NCI-H460 (cell line): ENCODE measurements around the gene CPN1. TPM values are rescaled to one million over a fixed set of nuclear protein-coding genes. Genes with fewer than 3 reads are reported as not detected.
A peak's percentile ranks its signal among the peaks of the same experiment; 100 is the strongest.

Source experiments
- DNase-seq: peaks from one replicate; pipeline ENCODE4 v3.0.0-alpha.2; 2016; ENCODE audit warnings: low read depth; ENCODE audit errors: extremely low read depth
- total RNA-seq: library from RNA; depleted of rRNA; stranded (reverse); fragments of >200 nt; shearing (Covaris generic); gene quantifications from 2 replicates; pipeline ENCODE4 v1.2.3, GENCODE V29; 2014; rRNA removed

The CPN1 gene
- total RNA-seq, 1 experiment from 2014 or later = not detected

DNA sequence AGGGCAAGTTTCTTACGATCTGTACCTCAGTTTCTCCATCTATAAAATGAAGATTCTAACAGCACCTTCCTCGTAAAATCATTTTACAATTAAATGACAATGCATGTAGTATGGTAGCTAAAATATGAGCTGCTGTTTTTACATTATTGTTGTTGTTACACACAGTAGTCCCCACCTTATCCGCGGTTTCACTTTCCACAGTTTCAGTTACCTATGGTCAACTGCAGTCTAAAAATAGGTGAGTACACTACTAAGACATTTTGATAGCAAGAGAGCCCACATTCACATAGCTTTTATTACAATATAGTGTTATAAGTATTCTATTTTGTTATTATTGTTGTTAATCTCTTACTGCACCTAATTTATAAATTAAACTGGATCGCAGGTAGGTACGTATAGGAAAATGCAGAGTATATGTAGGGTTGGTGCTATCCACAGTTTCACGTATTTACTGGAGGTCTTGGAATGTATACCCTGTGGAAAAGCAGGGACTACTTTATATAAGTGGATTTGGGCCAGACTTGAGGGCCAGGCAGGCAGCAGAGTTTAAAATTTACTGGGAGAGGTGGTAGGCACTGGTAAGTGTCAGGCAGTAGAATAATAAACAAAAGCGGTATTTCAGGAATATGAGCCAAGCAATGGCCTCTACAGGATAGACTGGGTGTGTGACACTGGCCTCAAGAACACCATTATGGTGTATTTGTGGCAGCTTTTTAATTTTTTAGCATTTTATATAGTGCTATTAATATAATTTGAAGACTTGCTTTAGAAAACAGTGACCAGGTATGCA is 82.2 kb downstream of the CPN1 start:
- no peak for DNase-seq

DNA sequence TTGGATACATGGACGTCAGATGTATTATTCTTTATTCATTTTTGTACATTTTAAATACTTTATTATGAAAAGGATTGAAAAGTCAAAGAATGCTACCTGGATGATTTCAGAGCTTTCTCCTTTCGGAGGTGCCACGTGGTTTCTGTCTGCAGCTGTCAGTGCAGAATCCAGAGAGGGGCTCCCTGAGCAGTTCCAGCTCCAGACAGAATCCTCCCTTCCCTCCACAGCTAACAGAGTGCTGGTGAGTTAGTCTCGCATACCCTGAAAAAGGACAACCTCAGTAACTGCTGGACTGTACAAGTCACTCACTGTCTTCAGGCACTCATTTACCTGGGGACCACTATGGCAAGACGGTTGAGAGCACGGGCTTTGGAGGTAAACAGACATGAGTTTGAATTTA is 82.8 kb downstream of the CPN1 start:
- no peak for DNase-seq

DNA sequence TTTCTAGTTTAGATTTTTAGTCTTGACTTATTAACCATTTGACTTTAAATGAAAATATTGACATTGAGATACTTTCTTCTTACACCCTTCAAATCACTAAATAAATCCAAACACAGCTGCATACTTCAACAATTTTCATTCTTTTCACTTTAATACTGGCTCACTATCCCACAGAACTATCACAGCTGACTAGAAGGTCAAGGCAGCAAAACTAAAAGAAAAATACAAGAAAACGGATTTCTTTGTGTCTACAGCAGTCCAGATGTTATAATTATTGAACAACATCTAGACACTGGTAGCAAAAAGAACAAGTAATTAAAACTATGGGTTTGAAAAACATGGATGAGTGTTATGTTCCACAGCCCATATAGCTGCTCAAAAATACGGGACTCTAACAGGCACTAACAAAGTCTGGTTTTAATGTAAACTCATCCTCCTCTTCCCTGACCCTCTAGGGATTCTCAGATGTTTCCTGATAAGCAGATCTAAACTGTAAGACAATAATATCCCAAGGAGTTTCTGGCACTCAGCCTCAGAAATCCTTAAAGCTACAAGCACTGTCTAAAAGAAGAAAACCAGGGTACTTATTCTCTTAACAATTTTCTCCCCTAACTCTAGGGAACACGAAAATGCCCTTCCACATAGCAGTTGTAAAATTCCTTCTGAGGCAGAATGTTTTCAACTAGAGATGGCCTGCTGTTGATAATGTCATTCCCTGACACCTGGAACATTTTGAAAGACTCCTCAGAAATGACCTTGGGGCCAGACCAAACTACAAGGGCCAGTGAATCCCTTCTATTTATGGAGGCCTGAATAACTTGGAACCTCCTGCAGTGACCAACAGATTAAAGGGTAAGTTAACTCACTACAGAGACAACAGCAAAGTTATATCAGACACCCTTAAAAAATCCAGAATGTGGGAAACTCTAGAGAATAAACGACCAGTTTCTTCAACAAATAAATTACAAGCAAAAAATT is 84.7 kb downstream of the CPN1 start:
- no peak for DNase-seq

DNA sequence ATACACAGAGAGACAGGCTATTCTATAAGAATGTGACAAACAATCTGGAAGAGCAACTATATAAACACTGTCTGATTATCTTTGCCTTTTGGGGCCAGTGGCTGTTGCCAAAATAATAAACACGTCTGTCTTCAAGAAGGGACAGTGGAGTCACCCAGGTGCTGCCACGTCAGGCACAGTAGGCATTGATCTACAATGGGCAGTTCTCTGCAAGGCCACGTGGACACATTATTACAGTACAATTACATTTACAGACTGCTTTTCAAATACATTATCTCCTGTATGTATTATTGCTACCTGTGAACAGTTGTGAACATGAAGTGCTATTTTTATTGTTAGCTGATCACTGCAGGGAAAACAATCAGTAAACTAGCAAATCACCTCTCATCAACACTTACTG is 86.0 kb downstream of the CPN1 start:
- no peak for DNase-seq

DNA sequence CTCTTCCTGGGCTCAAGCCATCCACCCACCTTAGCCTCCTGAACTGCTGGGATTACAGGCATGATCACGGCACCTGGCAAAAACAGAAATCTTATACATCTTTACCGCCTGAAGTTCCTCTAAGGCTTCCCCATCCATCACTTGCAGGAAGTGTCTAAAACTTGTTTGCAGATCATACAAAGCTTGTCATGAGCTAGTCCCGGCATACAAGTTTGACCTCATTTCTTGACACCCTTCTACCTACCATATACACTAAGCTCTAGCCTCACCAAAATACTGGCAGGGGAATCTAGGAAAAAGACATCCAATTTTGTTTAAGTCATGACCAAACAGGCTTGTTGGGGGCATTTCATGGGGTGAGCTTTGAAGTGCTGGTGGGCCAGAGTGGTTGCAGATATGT is 86.4 kb downstream of the CPN1 start:
- no peak for DNase-seq

DNA sequence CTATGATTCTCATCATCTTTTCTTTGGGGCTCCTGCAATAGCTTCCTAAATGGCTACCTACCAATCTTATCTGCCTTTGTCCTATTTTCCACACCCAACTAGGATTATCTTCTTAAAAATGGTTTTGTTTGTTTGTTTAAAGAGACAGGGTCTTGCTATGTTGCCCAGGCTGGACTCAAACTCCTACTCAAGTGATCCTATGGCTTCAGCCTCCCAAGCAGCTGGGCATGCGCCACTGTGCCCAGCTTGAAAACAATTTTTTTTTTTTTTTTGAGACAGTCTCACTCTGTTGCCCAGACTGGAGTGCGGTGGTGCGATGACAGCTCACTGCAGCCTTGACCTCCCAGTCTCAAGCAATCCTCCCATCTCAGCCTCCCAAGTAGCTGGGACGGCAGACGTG is 86.9 kb downstream of the CPN1 start:
- DNase-seq = no peak

DNA sequence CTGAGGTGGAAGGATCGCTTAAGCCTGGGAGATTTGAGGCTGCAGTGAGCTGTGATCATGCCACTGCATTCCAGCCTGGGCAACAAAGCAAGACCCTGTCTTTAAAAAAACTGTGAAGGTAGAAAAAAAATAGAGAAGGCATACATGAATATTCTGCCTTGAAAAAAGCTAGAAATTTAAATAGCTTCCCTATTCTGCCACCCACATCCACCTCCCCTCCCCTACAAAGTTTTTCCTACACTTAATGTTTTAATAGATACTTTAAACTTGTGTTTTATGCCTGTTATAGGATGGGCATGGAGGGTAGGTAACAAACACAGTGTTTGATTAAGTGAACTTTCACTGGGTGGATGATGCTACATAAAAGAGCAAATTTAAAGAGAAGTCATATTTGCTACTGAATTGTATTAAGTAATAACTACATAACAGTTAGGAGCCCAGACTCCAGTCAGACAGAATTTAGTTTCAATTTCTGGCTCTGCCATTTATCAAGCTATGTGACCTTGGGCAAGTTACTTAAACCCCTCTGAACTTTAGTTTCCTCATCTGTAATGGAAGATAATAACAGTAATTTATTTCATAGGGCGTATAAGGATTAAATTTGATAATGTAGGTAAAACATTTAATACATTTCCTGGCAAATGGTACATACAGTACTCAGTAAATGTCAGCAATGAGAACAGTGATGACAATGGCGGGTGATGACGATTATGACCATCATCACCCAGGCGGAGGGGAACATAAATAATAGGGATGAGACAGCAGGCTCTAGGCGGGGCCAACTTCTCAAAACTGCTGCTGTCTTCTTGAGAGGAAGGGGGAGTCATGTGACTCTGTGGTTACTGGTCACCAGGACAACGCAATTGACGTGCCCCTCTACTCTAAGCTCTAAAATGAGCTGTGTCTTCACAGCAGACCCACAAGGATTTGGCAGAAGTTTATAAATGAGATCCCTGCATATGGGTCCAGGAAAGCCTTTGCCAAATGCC is 87.7 kb downstream of the CPN1 start:
- peak; percentile 50 for DNase-seq

Other genes with a start within 250 kb of the CPN1 start
- 13.3 and 13.5 TPM in 2 replicates for gene DNMBP, start 71.9 kb downstream of the CPN1 start, total RNA-seq
- gene ERLIN1, start 104.2 kb upstream of the CPN1 start, total RNA-seq = 45.7 and 48.0 TPM in 2 replicates
- gene CHUK, start 147.7 kb upstream of the CPN1 start, total RNA-seq = 43.8 and 48.7 TPM in 2 replicates
- 45.3 and 49.8 TPM in 2 replicates for gene CWF19L1, start 185.8 kb upstream of the CPN1 start, total RNA-seq
- gene BLOC1S2, start 204.8 kb upstream of the CPN1 start, total RNA-seq = 82.3 and 85.3 TPM in 2 replicates
- gene PKD2L1, start 248.4 kb upstream of the CPN1 start, total RNA-seq = 0.05 TPM in 1 of 2 replicates, not detected in the other